Lower lobe of right lung (tissue), 2 donors: ENCODE results near the gene INTS4. TPM values are rescaled to one million over a fixed set of nuclear protein-coding genes. Genes with fewer than 3 reads are reported as not detected.
A peak's percentile ranks its signal among the peaks of the same experiment; 100 is the strongest.
"Not testable (repeated sequence)": the region's sequence is repeated elsewhere in the genome, so short reads cannot be mapped to it uniquely, and the experiment has no call there.

ENCODE experiments used
- ATAC-seq, 2 donors: fragments of 200-7000 bp; cut with Tn5 transposase; one replicate each; pipeline ENCODE4 v1.9.1; 2020 to 2022; ENCODE audit warnings: mild to moderate bottlenecking in 2 of 2, moderate library complexity in 2 of 2
- DNase-seq: peaks from one replicate; pipeline ENCODE4 v3.0.0-alpha.2; 2020
- H3K27ac ChIP-seq: fragments of 200-600 bp; one replicate; pipeline ENCODE4 v1.8.0; 2022
- H3K27me3 ChIP-seq: fragments of 200-600 bp; one replicate; pipeline ENCODE4 v1.8.0; 2022; ENCODE audit warnings: low read depth
- H3K36me3 ChIP-seq: fragments of 200-600 bp; one replicate; pipeline ENCODE4 v1.8.0; 2022; ENCODE audit warnings: mild to moderate bottlenecking
- H3K4me1 ChIP-seq: fragments of 200-600 bp; one replicate; pipeline ENCODE4 v1.8.0; 2022
- H3K4me3 ChIP-seq: fragments of 200-600 bp; one replicate; pipeline ENCODE4 v1.8.0; 2022; ENCODE audit warnings: mild to moderate bottlenecking
- H3K9me3 ChIP-seq: fragments of 200-600 bp; one replicate; pipeline ENCODE4 v1.8.0; 2022
- intact Hi-C: fragments of 100-400 bp; cut with DNase I; formaldehyde crosslinking; loops from one replicate; pipeline ENCODE4 v1.11.0; 2022
- total RNA-seq: library from RNA; stranded (reverse); fragmentation: NEBNext Ultra II Directional; extraction: Animal tissue kit (Norgen Biotek cat#: 25700); gene quantifications from one replicate; pipeline ENCODE4 v1.2.1, GENCODE V29; 2021
- TF ChIP-seq, protein P1 (sequence below): fragments of 200-600 bp; IDR thresholded peaks from one replicate; pipeline ENCODE4 v1.8.0; 2022; ENCODE audit warnings: antibody characterized with exemption, mild to moderate bottlenecking
- donor health status: DM: no; HTN: yes; CAD: no; lungs with severe emphysema.

INTS4 gene
- total RNA-seq, 1 donor from 2014 or later: 35.4 TPM

DNA sequence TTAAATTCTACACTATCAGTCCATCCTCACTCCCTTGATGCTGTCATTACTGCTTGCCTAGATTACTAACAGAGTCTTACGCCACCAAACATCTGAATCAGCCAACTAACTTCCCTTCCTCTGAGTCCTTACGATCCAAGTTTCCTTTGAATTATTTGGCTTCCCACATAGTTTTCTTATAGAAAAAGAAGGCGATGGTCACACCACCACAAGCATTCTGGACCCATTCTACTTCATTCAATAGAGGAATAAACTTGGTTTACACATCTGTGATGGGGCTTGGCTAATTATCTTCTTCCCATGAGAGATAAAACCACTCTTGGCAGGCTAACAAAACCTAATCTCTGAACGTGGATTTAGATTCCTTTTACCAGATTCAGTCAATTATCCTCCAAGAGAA is 35.0 kb downstream of the INTS4 start:
- H3K27ac ChIP-seq: no peak overlapping the region
- intact Hi-C loops: no loop called here
- TF ChIP-seq, protein P1, sequence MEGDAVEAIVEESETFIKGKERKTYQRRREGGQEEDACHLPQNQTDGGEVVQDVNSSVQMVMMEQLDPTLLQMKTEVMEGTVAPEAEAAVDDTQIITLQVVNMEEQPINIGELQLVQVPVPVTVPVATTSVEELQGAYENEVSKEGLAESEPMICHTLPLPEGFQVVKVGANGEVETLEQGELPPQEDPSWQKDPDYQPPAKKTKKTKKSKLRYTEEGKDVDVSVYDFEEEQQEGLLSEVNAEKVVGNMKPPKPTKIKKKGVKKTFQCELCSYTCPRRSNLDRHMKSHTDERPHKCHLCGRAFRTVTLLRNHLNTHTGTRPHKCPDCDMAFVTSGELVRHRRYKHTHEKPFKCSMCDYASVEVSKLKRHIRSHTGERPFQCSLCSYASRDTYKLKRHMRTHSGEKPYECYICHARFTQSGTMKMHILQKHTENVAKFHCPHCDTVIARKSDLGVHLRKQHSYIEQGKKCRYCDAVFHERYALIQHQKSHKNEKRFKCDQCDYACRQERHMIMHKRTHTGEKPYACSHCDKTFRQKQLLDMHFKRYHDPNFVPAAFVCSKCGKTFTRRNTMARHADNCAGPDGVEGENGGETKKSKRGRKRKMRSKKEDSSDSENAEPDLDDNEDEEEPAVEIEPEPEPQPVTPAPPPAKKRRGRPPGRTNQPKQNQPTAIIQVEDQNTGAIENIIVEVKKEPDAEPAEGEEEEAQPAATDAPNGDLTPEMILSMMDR: no peak
- no peaks in the 10 kb centered on the region for H3K4me1 ChIP-seq
- no peaks in the 10 kb centered on the region for H3K27me3 ChIP-seq
- no peak overlapping the region for H3K4me3 ChIP-seq
- ATAC-seq: no peak
- peaks cover 61% of the 10 kb centered on the region for H3K36me3 ChIP-seq
- no peak for DNase-seq
- H3K9me3 ChIP-seq: no peaks in the 10 kb centered on the region

DNA sequence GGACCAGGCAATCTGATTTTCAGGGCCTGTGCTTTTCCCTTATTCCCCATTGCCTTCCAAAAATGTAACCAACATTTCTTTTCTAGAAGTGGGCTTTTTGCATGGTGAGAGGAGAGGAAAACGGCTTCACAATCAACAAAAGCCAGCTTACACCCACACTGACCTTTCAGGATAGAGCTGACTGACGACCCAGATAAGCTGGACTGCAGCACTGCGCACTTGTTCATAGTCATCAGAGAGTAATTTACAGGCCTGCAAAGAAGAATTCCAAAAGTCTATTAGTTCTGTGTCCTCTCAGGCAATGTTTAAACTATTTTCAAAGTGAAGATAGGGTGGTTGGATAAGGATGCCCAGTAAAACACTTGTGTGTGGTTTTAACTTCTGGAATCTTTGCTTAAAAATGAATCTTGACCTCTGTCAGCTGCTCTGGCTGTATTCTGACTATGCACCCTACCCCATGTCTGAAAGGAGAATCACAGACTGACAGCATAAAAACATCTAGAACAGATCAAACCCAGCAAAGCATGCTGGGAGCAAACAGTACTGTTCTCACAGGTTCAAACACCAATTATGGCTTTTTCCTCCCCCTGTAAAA is 35.8 kb downstream of the INTS4 start:
- H3K9me3 ChIP-seq, ATAC-seq, H3K4me1 ChIP-seq, H3K27me3 ChIP-seq, H3K27ac ChIP-seq, DNase-seq, intact Hi-C loops, H3K4me3 ChIP-seq: not testable (repeated sequence)
- H3K36me3 ChIP-seq: peaks cover 69% of the 10 kb centered on the region

DNA sequence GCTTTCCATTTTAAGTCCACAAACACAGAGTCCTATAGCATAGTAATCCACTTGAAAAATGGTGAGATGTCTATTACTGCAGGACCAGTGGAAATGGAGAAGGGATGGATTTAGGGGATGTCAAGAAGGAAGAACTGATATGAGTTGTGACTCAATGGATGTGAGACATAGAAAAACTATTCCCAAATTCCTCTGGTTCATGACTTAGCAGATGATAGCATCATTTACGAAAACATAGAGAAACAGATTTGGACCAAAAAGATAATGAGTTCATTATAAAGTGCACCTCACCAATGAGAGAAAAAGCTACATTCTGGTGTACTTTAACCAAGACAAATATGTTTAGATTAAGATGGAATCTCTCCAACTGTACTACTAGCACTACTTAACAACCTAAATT is 51.2 kb downstream of the INTS4 start:
- DNase-seq, ATAC-seq, H3K36me3 ChIP-seq, H3K4me1 ChIP-seq, H3K9me3 ChIP-seq, H3K27me3 ChIP-seq, H3K27ac ChIP-seq, H3K4me3 ChIP-seq, intact Hi-C loops: not testable (repeated sequence)

DNA sequence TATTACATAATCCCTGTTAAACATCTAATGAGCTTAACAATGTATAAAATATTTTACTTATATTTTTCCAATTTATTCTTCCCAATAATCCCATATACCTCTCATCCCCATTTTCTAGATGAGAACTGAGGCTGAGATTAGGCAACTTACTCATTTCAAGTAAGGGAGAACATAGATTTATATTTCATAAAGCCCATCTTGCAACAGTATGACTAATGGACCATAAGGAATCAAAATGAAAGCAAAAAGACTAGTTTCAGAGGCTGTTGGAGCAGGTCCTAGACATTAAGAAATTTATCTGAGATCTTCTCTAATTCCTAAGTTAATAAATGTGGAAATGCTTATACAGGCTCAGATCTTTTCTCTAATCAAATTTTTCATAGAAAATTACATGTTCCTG is 52.0 kb downstream of the INTS4 start:
- ATAC-seq, H3K4me3 ChIP-seq, H3K4me1 ChIP-seq, DNase-seq, H3K27me3 ChIP-seq, H3K27ac ChIP-seq, H3K9me3 ChIP-seq, intact Hi-C loops: not testable (repeated sequence)
- H3K36me3 ChIP-seq: peaks cover 12% of the 10 kb centered on the region

DNA sequence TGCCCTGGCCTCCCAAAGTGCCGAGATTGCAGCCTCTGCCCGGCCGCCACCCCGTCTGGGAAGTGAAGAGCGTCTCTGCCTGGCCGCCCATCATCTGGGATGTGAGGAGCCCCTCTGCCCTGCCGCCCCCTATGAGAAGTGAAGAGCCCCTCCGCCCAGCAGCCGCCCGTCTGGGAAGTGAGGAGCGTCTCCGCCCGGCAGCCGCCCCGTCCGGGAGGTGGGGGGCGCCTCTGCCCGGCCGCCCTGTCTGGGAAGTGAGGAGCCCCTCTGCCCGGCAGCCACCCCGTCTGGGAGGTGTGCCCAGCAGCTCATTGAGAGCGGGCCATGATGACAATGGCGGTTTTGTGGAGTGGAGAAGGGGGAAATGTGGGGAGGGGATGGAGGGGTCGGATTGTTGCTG is 60.9 kb downstream of the INTS4 start:
- intact Hi-C loops, H3K27me3 ChIP-seq, H3K9me3 ChIP-seq, H3K4me1 ChIP-seq, DNase-seq, H3K27ac ChIP-seq, ATAC-seq, H3K4me3 ChIP-seq: not testable (repeated sequence)
- H3K36me3 ChIP-seq: peaks cover 24% of the 10 kb centered on the region

DNA sequence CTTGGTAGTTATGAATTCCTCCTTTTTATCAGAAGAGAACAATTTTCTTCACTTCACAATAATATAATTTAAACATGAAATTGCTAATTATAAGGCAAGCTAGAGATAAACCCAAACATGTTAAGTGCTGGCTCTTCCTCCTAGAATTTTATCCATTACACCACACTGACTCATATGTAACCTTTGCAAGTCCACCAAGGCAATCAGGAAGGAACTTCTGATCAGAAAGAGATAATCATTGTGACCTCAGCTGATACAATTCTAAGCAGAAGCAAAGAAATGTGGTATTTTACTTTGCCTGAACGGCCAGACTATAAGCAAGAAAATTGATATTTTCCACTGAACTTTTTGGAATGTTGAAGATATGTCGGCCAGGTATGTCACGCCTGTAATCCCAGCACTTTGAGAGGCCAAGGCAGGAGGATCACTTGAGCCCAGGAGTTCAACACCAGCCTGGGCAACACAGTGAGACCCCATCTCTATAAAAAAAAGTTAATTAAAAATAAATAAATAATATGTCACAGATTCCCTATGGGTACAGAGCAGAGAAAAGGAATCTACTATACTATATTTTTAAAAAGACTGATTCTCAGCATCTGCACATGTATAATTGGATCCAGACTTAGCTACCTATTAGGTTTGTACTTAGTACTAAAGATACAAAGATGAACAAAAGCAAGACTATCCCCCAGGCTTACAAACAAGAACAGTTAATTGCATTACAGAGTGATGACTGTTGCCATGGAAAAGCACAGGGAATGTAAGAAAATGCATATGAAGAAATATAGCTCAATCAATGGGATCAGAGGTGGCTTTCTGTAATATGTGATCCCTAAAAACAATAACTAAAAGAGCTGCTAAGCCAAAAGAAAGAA is 63.9 kb downstream of the INTS4 start:
- H3K4me1 ChIP-seq, ATAC-seq, DNase-seq, H3K4me3 ChIP-seq, H3K27ac ChIP-seq, H3K9me3 ChIP-seq, H3K27me3 ChIP-seq, intact Hi-C loops: not testable (repeated sequence)
- H3K36me3 ChIP-seq: peaks cover 37% of the 10 kb centered on the region

DNA sequence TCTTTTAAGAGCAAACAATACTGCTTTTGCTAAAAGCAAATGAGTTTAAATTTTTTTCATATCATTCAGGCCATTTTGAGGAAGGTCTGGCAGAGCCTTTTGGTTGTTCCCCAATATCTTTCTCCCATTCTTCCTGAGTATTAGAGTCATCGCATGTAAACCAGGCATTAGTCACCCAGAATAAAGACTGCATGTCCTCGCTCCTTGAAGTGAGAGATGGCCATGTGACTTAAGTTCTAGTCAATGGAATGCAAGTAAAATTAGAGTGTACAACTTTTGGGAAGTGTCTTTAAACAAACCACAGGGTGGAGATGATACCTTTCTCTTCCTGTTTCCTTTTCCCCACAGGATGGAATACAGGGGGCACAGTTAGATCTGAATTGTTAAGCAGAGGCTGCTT is 76.8 kb downstream of the INTS4 start:
- H3K36me3 ChIP-seq: peaks cover 45% of the 10 kb centered on the region
- H3K9me3 ChIP-seq, intact Hi-C loops, H3K27me3 ChIP-seq, H3K27ac ChIP-seq, H3K4me3 ChIP-seq, ATAC-seq, H3K4me1 ChIP-seq, DNase-seq: not testable (repeated sequence)

DNA sequence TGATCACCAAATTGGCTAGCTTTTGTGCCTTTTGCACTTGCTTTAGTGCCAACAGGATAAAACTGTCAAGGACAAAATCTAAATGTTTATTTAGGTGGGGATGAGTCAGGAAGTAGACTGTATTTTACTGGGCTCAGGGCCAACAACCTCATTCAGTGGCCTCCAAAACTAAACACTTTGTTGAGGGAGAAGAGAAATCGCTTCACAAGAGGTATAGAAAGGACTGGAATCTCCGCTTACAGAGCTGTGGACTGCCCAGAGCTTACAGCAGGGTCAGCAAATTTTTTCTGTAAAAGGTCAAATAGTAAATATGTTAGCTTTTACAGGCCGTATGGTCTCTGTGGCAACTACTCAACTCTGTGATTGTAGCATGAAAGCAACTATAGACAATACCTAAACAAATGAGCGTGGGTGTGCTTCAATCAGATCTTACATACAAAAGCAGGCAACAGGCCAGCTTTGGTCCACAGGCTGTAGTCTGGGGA is 80.1 kb downstream of the INTS4 start:
- H3K4me3 ChIP-seq, H3K9me3 ChIP-seq, H3K27me3 ChIP-seq, H3K27ac ChIP-seq, intact Hi-C loops, H3K4me1 ChIP-seq, DNase-seq: not testable (repeated sequence)
- peaks cover 34% of the 10 kb centered on the region for H3K36me3 ChIP-seq
- peak in 1 of 2 donors; percentile 31 for ATAC-seq

DNA sequence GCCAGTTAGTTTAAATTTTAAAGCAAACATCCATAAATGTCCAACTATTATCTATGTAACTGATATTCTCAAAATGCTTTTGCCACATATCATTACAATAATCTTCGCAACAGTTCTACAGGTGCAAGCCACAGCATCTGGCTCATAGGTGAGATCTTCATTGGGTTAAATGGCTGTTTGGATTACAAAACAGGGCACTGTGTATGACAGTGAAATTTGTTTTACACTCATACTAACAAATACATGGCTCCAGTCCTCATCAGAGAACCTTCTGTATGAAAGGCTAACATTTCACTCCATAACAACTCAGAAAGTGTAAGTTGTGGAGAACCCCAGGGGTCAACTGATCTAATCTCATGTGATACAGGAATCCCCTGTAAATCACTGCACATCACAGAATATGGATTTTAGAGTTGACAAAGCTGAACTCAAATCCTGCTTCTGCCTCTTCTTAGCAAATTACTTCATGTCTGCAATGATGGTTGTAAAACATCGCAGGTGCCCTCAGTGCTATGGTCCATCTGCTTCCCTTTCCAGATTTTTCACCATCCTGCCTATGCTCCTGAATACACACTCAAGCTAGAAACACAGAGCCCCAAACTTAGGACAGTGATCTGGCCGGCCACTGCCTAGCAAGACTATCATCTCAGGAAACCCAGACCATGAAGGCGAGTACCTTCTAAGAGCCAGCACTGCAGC is 80.7 kb downstream of the INTS4 start:
- intact Hi-C loops, DNase-seq, H3K27ac ChIP-seq, H3K27me3 ChIP-seq, ATAC-seq, H3K4me3 ChIP-seq, H3K9me3 ChIP-seq, H3K4me1 ChIP-seq: not testable (repeated sequence)
- peaks cover 28% of the 10 kb centered on the region for H3K36me3 ChIP-seq

DNA sequence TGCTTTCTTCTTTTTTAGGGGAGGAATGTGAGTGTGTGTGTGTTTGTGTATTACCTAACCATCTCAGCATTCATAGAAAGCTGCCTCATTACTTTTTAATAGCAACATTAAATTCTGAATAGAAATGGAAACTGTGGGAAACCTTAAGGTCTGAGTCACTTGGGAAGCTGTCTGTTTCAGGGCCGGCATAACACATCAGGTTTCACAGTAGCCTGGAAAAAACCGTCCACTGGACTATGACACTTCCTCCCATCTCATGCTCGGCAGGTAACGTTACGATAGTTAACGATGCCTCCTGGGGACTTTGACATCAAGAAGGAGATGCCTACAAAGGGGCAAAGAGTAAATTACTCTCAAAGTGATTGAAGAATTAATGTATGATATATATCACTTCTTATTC is 83.6 kb downstream of the INTS4 start:
- intact Hi-C loops, H3K27ac ChIP-seq, H3K4me3 ChIP-seq, H3K27me3 ChIP-seq, ATAC-seq, H3K9me3 ChIP-seq, H3K4me1 ChIP-seq, DNase-seq: not testable (repeated sequence)
- peaks cover 31% of the 10 kb centered on the region for H3K36me3 ChIP-seq
